Psoas muscle (tissue), 8 donors: Measurements from ENCODE around the gene PRRT1. TPM values are rescaled to one million over a fixed set of nuclear protein-coding genes. Genes with fewer than 3 reads are reported as not detected.

ENCODE experiments used
- ATAC-seq, 4 donors: fragments of 200-7000 bp; cut with Tn5 transposase; one replicate each; pipeline ENCODE4 v1.9.1; 2020; ENCODE audit warnings: moderate library complexity in 3 of 4, mild to moderate bottlenecking in 2 of 4
- DNase-seq, 2 donors: peaks; one replicate each; pipeline ENCODE4 v3.0.0-alpha.2; 2020
- H3K27ac ChIP-seq: fragments of 200-600 bp; one replicate; pipeline ENCODE4 v1.8.0; 2022
- H3K27me3 ChIP-seq, 3 donors: fragments of 200-600 bp in 1 of 3; one replicate each; pipeline versions ENCODE4 v1.6.1 to v1.8.0; 2013 to 2022; ENCODE audit warnings: low read length in 2 of 3, mild to moderate bottlenecking in 2 of 3, moderate library complexity in 1 of 3; ENCODE audit not compliant: insufficient read depth in 3 of 3
- H3K36me3 ChIP-seq, 2 donors: fragments of 200-600 bp in 1 of 2; one replicate each; pipeline versions ENCODE4 v1.6.1 to v1.8.0; 2013 to 2022; ENCODE audit warnings: low read depth in 1 of 2, mild to moderate bottlenecking in 1 of 2, moderate library complexity in 1 of 2; ENCODE audit not compliant: insufficient read depth in 1 of 2
- H3K4me1 ChIP-seq: fragments of 200-600 bp; one replicate; pipeline ENCODE4 v1.8.0; 2022
- H3K4me3 ChIP-seq: fragments of 200-600 bp; one replicate; pipeline ENCODE4 v1.8.0; 2022; ENCODE audit warnings: mild to moderate bottlenecking
- H3K9me3 ChIP-seq: fragments of 200-600 bp; one replicate; pipeline ENCODE4 v1.8.0; 2022
- WGBS, 3 donors: extraction: QIAGEN DNeasy Blood & Tissue Kit; methylation state at CpG; one replicate each; pipeline versions ENCODE4 v1.1.6 to v1.1.7; 2013; 5-methylcytosine and 5-hydroxymethylcytosine counted together
- intact Hi-C, 2 donors: fragments of 100-400 bp; cut with DNase I; formaldehyde crosslinking; loops; one replicate each; pipeline versions ENCODE4 v1.11.0 to v1.14.2; 2022
- polyA plus RNA-seq, 3 donors: library from polyadenylated mRNA; stranded (reverse); fragments of 200-250 nt; gene quantifications; one replicate each; pipeline ENCODE4 v1.2.3, GENCODE V29; 2013
- total RNA-seq, 4 donors: library from RNA; stranded (reverse); fragmentation: NEBNext Ultra II Directional in 2 of 4; extraction: Animal tissue kit (Norgen Biotek cat#: 25700) in 2 of 4; gene quantifications; one replicate each; pipeline versions ENCODE4 v1.2.1 to v1.2.4, GENCODE V29; 2021 to 2023
- TF ChIP-seq, protein P1 (sequence below): fragments of 200-600 bp; IDR thresholded peaks from one replicate; pipeline ENCODE4 v1.8.0; 2022; ENCODE audit warnings: antibody characterized with exemption
- donor health status: healthy with polysubstance abuse.
- donor health status: DM: no; HTN: no; CAD: no; lungs with moderate emphysema.
- donor health status: Bipolar disorder and iron deficiency.
- donor health status: healthy.
- donor health status: DM: yes; HTN: yes; CAD: no.
- donor health status: DM: no; HTN: no; CAD: no.
- donor health status: DM: no; HTN: no; CAD: no.
- donor health status: DM: yes; HTN: yes; CAD: no.

PRRT1 gene
- total and polyA plus RNA-seq, 7 donors, result 0.08 to 0.51 (median 0.22) TPM

- no peaks in the 10 kb centered on the region for H3K36me3 ChIP-seq
- TF ChIP-seq, protein P1, sequence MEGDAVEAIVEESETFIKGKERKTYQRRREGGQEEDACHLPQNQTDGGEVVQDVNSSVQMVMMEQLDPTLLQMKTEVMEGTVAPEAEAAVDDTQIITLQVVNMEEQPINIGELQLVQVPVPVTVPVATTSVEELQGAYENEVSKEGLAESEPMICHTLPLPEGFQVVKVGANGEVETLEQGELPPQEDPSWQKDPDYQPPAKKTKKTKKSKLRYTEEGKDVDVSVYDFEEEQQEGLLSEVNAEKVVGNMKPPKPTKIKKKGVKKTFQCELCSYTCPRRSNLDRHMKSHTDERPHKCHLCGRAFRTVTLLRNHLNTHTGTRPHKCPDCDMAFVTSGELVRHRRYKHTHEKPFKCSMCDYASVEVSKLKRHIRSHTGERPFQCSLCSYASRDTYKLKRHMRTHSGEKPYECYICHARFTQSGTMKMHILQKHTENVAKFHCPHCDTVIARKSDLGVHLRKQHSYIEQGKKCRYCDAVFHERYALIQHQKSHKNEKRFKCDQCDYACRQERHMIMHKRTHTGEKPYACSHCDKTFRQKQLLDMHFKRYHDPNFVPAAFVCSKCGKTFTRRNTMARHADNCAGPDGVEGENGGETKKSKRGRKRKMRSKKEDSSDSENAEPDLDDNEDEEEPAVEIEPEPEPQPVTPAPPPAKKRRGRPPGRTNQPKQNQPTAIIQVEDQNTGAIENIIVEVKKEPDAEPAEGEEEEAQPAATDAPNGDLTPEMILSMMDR, result no peak
- no peak overlapping the region for H3K4me3 ChIP-seq
- ATAC-seq, result no peak
- no peak overlapping the region for H3K27ac ChIP-seq
- DNase-seq, result no peak
- intact Hi-C loops, result no loop called here
- whole genome bisulfite sequencing, 3 donors, result 48 to 53% (median 50%) methylated on average over 5 of the region's 5 CpGs
- H3K9me3 ChIP-seq, result no peaks in the 10 kb centered on the region
- peaks cover 0 to 5% (median 2%) of the 10 kb centered on the region in 3 donors for H3K27me3 ChIP-seq
- H3K4me1 ChIP-seq, result no peaks in the 10 kb centered on the region
These were observed 12.1 kb downstream of the PRRT1 start for GRCh38 chr6:32139590-32139989.

GRCh38 chr6:32137454-32137853 lies 14.3 kb downstream of the PRRT1 start:
- ATAC-seq, result no peak
- H3K27me3 ChIP-seq, result peaks cover 0 to 5% (median 2%) of the 10 kb centered on the region in 3 donors
- no peak overlapping the region for H3K4me3 ChIP-seq

DNA sequence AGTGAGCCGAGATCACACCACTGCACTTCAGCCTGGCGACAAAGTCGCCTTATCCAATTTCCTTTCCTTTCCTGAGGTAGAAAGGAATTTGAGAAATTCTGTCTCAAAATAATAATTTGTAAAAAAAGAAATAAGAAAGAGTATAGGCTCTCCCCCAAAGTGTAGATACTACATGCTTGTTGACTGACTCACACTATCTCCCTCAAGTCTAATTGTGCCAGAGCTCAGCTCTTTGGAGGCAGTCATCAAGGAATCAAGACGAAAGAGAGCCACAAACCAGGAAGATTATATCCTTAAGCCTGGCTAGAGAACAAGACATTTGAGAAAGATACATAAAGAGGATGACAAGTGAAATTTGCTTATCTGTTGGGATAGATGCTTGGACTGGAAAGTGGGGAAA lies 18.0 kb downstream of the PRRT1 start:
- WGBS, 3 donors, result 73 to 79% (median 78%) methylated on average over 4 of the region's 4 CpGs

More at GRCh38 chr6:32137454-32137853, 14.3 kb downstream of the PRRT1 start:
- intact Hi-C loops, result no loop called here
- H3K9me3 ChIP-seq, result no peaks in the 10 kb centered on the region
- DNase-seq, result no peak
- no peaks in the 10 kb centered on the region for H3K36me3 ChIP-seq
- no peak overlapping the region for H3K27ac ChIP-seq
- TF ChIP-seq, protein P1, result no peak
- no peaks in the 10 kb centered on the region for H3K4me1 ChIP-seq

DNA sequence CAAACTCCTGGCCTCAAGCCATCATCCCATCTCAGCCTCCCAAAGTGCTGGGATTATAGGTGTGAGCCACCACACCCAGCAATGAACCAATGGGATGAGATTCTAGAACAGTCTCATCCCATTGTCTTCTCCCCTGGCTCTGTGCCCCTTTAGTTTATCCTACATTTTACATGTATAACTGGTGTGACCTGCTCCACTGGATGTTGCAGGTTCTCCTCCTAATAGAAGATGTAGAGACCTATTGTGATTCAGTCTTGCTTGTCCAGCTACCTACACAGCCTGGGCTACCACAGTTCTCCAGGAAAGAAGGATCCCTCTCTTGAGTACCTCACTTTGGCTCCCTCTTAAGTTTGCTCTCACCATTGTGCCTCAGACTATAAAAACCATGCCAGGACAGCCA lies 19.6 kb downstream of the PRRT1 start:
- no peaks in the 10 kb centered on the region for H3K27me3 ChIP-seq
- TF ChIP-seq, protein P1, result no peak
- no peak for ATAC-seq
- H3K36me3 ChIP-seq, result peaks cover 0 to 2% of the 10 kb centered on the region in 2 donors
- intact Hi-C loops, result no loop called here
- peaks cover 17% of the 10 kb centered on the region for H3K4me1 ChIP-seq
- no peaks in the 10 kb centered on the region for H3K9me3 ChIP-seq
- DNase-seq, result no peak
- no peak overlapping the region for H3K27ac ChIP-seq
- H3K4me3 ChIP-seq, result no peak overlapping the region

More for the DNA sequence above, 18.0 kb downstream of the PRRT1 start:
- DNase-seq (no peak), ATAC-seq (no peak)
- intact Hi-C loops, result no loop called here
- Histone ChIP-seq H3K27me3 (no peaks in the 10 kb centered on the region), H3K9me3 (no peaks in the 10 kb centered on the region), H3K36me3 (no peaks in the 10 kb centered on the region), H3K27ac (no peak overlapping the region), H3K4me3 (no peak overlapping the region), H3K4me1 (peaks cover 8% of the 10 kb centered on the region)
- TF ChIP-seq, protein P1, result no peak

GRCh38 chr6:32131439-32131948 lies 20.2 kb downstream of the PRRT1 start:
- Histone ChIP-seq H3K4me1 (peaks cover 22% of the 10 kb centered on the region), H3K27me3 (no peaks in the 10 kb centered on the region), H3K9me3 (no peaks in the 10 kb centered on the region), H3K36me3 (peaks cover 0 to 8% of the 10 kb centered on the region in 2 donors), H3K27ac (no peak overlapping the region), H3K4me3 (no peak overlapping the region)
- ATAC-seq (no peak), DNase-seq (peak in 1 of 2 donors; percentile 33)
- TF ChIP-seq, protein P1, result no peak
- intact Hi-C loops, result no loop called here
- WGBS, 3 donors, result 90 to 92% (median 90%) methylated on average over 14 of the region's 14 CpGs
